NCI-H187 (cell line): ENCODE results near the gene PERP.
"Not testable (repeated sequence)": the region's sequence is repeated elsewhere in the genome, so short reads cannot be mapped to it uniquely, and the experiment has no call there.

Source experiments
- DNase-seq, 2 experiments: peaks; one replicate each; lab custom pipeline; 2025; lab: John Stamatoyannopoulos, UW

The PERP gene

DNA sequence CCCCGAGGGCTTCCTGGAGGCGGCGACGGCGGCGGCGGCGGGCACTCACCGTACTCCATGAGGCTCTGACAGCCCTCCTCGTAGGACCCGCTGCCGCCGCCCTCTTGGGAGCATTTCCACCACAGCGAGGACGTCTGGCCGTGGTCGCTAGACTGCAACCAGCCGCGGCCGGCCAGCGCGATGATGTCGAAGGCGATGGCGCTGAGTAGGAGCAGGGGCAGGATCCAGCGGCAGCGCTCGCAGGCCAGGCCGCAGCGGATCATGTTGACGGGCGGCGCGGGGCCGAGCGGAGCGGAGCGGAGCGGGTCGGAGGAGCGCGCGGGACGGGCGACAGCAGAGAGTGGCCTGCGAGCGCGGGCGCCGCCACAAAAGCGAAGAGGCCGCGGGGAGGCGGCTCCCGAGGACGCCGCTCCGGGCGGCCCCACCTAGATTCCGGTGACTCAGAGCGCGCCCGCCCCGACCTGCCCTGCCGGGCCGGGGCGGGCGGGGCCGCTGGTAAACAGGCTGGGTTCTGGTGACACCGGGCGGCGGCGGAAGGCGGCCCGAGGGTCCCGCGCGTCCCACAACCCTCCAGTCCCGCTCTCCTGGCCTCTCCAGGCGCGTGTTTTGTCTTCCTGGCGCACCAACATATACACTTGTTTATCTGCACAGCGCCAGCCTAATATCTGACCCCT, at the start of gene PERP:
PERP (minus strand) TSS at position 342 of the 674 bp plus-strand sequence; CDS start at position 263, 79 bp downstream.
- DNase-seq: peak; percentile 67 to 71

DNA sequence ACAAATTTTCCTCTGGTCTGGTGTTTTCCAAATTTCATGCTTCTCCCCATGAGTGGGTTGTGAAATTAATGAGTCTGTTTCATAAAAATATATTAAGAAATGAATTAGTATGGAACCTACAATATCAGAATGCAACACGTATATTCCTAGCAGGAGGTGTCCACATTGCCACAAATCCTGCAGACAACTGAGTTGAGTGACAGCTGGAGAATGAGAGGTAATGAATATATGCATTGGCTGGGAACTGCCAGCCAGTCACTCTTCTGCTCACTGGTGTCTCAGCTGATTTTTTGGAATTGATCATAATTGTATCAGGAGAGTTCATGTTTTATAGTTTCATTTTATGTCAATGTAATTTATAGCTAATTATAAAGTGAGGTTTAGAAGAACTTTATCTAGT, 48.2 kb upstream of the PERP start:
- DNase-seq: no peak

DNA sequence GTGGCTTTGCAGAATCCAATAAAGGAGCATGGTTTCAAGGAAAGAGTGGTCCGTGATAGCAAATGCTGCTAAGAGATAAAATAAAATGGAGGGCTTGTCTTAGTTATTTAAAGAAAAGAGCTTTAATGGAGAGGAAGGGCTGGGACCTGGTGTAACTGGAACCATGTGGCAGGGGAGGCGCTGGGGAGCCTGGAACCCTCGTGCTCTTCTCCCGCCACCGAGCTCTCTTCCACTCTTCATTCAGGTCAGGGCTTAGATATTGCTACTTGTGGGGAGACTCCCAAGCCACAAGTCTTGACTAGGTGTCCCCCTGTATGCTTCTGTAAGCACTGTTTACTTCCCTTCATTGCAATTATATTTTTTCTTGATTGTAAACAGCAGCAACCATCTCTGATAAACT, 39.3 kb upstream of the PERP start:
- no peak for DNase-seq

DNA sequence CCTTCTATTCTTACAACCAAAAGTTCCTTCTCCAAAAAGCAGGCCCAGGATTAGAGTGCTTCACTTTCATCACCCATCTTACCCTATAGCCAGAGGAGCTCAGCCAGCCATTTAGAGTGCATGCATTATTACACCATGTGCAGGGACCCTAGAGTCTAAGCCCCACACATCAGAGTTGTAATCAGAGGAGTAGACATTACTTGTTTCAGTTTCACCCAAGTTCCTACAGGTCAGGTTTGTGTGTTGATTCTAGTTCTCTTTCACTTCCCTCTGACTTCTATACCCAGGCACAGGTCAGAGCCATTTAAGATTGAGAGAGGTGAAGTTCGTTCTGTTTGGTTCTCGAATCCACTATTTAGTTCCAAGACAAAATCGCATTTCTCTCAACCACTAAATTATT, 38.2 kb upstream of the PERP start:
- DNase-seq: no peak

DNA sequence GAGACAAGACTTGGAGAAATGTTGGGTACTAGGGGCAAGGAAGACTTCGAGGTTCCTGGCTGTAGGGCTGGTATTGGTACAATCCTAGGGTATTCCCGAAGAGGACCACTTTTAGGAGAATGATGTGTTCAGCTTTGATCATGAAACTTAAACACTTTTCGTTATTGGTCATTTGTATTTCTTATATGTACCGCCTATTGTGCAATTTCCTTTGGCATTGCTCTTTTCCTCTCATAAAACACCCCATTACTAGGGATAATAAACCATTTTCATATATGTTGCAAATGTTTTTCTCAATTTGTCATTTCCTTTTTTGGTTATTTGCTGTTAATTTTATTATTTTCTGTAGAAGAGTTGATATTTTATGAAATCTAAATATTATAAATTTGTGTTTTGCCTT, 35.6 kb upstream of the PERP start:
- DNase-seq: no peak

DNA sequence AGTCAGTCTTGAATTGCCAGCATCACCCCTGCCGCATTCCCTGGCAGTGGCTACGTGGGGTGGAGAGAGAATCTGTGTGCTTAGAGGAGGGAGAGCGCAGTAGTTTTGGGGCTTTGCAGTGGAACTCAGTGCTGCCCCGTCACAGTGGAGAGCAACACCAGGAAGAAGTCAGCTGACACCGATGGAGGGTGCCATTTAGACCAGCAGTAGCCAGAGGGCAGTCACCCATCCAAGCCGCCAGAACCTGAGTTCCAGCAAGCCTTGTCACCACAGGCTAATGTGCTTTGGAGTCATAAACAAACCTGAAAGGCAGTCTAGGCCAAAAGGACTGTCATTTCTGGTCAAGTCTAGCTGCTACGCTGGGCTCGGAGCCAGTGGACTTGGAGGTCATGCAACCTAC, 22.0 kb upstream of the PERP start:
- DNase-seq: no peak

DNA sequence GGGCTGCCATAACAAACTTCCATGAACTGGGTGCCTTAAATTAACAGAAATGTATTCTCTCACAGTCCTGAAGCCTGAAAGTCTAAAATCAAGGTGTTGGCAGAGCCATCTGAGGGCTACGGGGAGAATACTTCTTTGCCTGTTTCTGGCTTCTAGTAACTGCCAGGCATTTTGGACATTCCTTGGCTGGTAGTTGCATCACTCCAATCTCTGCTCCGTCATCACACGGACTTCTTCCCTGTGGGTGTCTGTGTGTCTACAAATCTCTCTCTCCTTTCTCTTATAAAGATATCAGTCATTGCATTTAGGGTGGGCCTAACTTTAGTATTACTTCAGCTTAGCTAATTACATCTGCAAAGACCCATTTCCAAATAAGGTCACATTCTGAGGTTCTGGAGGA, 20.9 kb upstream of the PERP start:
- no peak for DNase-seq

DNA sequence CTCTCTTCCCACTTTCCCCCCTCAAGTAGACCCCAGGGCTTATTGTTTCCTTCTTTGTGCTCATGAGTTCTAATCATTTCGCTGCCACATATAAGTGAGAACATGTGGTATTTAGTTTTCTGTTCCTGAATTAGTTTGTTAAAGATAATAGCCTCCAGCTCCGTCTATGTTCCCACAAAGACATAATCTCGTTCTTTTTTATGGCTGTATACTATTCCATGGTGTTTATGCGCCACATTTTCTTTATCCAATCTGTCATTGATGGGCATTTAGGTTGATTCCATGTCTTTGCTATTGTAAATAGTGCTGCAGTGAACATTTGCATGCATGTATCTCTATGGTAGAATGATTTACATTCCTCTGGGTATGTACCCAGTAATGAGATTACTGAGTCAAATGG, 16.9 kb upstream of the PERP start:
- no peak for DNase-seq

DNA sequence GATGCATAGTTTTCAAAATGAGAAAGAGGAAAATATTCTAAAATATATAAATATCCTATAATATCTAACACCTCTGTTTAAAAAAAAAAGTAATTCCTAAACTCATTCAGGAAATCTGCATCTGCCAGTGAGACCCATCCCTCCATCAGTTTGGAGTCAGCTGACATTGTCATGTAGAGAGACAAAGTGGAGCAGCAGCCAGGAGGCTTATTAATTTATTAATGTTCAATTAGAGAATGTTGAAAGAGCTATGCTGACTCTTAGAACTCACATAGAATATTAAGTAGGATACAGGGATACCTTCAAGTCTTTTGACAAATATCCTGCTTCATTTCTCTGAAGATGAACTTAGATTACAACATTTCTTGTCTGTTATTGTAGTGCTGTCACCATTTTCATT, 12.8 kb upstream of the PERP start:
- DNase-seq: no peak

DNA sequence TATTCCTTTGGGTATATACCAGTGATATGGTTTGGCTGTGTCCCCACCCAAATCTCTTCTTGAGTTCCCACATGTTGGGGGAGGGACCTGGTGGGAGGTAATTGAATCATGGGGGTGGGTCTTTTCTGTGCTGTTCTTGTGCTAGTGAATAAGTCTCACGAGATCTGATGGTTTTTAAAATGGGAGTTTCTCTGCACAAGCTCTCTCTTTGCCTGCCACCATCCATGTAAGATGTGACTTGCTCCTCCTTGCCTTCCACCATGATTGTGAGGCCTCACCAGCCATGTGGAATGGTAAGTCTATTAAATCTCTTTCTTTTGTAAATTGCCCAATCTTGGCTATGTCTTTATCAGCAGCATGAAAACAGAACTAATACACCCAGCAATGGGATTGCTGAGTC, 12.0 kb upstream of the PERP start:
- DNase-seq: not testable (repeated sequence)

DNA sequence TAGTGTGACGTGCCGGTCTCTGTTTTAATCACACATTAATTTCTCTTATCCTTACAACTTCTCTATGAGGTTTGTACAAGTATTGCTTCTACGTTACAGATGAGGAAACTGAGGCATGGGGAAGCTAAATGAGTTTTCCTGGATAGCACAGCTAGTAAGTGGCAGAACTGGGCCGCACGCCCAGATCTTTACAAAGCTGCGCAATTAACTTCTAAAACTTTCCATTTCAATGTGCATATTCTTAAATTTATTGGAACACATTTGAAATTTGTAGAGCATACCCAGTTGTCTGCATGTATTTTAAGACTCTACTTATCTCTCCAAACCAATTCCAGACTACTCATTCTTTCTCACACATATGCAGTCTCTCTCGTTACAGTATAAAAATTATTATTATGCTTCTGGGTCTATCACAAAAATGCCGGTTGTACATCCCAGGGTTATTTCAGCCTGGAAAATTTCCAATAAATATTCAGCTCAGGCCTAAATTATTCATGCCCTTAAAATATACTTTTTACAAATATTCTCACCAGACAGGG, 10.2 kb upstream of the PERP start:
- DNase-seq: no peak

DNA sequence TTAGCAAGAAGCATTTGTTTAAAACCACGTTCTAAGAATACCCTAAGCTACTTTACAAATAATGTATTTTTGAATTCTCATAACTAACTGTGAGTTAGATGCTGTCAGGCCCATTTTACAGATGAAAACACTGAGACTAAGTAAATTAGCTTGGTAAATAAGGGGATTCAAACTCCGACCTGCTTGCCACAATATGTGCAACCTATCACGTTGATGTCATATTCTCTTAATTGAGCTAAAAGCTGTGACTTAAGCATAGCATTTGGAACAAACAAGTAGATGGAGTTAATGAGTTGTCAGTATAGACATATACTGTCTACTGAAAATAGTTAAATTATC, 9.4 kb upstream of the PERP start:
- DNase-seq: no peak

DNA sequence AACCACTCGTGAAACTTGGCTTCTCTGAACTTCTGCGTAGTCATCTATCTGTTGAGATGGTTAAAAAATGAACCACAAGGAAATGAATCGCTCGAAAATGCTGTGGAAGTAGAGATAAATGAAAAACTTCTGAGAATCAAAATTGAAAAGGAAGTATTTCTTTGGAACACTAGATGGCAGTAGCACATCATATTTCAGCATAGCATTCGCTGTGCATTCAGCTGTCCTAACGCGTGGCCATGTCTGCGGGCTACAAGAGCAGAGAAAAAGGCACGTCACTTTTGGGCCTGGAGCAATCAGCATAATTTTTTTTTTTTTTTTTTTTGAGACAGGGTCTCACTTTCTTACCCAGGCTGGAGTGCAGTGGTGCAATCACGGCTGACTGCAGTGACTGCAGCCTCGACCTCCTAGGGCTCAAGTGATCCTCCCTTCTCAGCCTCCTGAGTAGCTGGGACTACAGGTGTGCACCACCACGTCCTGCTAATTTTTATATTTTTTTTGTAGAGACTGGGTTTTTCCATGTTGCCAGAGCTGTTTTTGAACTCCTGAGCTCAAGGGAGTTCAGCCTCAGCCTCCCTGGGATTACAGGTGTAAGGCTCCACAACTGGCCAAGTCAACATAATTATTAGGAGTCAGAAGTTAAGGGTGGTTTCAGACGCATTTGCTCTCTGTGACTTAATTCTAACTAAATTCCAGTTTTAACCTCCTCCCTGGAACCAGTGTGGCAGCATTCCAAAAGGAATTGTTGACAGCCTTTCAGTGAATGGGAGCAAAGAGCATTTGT, 8.8 kb upstream of the PERP start:
- DNase-seq: peak; percentile 13 to 28

DNA sequence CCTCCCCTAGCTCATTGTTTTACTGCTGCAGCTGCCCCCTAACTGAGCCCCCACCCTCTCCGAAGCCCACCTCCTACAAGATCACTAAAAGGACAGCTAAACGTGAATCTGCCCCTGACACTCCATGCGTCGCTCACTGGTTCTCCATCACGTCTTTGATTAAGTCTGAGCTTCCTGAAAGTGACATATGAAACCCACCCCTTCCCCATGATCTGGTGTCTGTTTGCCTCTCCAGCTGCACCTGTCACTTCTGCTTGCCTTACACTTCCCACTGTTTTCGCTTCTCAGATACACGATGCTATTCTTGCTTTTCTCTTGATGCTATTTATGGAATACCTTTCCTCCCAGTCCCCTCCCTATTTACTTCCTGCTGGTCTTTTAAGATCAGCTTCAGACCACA, 8.0 kb upstream of the PERP start:
- DNase-seq: peak in 1 of 2 experiments; percentile 43

DNA sequence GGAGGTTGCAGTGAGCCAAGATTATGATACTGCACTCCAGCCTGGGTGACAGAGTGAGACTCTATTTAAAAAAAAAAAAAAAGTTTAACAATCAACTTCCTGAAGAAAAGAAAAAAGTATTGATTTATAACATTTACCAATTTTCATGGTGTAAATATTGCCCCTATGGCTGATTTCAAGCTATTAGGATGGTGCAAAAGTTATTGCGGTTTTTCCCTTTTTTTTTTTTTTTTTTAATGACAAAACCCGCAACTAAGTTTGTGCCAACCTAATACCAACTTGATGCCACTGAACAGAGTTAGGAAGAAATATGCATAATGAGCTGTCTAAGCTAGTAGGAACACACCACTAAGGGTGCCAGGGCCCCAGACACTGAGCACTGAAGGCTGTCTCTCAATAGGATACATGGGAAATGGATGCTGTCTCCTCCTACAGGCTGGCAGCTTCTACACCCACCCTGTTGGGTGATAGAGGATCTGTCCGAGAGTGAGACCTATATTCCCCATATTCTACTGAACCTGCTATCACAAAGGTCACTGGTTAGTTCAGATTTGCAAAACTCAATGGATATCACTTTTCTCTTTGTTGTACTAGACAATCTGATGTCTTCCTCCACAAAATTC, 6.5 kb upstream of the PERP start:
- no peak for DNase-seq

DNA sequence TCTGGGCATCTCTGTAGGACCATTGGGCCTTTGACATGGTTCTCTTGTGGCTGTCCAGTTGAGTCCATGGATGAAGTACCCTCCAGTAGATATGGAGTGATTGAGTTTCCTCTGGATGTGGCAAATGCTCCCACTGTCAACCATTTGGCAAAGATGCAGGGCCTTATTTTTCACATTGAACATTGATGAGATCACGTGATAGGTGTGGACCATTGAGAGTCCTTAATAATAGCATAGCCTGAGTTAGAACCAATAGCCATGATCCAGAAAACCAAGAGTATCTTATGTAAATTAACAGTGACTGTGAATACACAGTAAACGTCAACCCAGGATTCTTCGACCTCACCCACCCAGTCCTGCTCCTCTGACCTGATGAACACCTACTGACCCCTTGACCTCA, 3.0 kb upstream of the PERP start:
- DNase-seq: no peak

DNA sequence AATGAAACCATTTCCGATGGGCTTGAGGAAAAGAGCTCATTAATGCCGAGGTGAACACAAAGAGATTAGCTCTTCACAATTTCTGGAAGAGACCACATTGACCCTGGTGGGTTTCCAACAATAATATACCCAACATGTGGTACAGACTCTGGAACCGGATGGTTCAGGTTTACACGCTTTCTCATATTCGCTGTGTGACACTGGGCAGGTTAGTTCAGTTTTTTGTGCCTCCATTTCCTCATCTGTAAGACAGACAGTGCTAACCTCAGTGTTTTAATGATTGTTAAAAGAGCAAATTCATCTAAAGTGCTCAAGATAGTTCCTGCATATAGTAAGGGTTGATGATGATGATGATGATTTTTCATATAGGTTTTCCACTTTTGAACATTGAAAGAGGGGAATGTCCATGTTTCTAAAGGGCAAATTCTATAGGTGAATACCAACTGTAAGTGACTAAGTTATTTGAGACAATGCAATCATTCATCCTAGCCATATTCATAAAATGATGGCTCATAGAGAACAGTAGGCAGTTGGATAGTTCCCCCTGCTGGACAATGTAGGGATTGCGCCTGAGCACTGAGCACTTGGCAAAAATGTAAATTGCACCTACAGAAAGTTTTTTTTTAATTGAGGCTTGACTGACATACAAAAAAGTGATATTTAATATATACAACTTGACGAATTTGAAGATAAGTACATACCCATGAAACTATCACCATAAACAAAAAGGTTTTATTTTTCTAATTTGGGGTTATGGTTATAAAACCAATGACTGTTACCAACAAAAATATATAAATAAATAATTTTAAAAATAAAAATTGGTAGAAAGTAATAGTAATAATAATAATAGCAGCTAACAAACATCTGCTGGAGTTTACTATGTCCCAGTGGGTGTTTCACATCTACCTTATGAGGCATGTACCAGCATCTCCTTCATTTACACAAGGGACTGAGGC, 2.1 kb upstream of the PERP start:
- DNase-seq: peak; percentile 72 to 75

DNA sequence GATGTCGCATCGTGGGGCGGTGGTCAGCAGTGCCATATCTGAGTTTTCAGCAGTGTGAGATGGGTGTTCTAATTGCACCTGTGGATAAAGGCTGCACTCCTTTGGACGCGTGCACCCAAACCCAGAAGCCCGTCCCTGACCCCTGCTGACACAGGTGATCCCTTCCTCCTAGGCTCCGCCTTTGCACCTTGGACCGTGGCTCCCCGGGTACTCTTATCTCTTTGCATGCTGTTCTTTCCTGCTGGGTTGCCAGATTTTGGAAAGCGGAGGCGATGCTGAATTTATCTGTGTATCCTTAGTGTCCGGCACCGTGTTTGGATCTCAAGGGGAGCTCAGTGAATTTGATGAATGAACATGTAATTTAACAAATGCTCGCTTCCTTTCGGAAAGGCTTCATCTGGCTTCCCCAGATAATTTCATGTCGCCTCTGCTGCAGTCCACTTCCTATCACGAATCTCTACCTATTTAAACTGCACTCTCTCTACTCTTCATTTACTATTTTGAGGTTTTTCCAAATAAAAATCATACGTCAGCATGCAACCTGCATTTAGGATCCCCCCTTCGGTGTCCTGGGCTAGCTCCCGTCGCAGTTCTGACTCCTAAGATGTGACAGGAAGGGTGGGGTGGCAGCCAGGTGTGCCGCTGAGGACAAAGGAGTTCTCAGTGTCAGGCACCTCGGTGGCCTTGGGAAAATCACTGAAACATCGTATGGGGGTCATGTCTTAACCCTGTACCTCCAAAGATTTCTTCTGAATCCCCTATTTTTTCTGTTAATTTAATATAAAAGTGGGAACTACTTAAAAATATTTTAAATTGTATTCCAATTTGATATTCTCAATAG, 753 bp upstream of the PERP start:
- peak; percentile 37 to 85 for DNase-seq

DNA sequence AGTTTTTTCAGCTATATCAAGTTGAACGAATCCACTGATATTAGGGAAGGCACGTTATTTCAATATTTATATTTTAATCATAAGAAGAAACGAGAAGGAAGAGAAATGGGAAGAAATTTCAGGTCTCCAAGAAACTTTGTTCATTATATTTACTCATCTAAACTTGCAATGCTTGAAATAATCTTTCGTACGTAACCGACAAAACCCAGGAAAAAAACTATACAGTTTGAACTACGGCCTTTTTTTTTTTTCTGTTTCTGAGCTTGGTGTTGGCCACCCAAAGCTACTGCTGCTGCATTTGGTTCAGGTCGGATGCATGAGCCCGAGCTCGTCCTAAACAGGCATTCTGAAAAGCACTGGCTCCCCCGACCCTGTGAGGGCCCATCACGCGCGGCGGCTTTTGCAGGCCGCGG, 548 bp downstream of the PERP start:
- DNase-seq: no peak

DNA sequence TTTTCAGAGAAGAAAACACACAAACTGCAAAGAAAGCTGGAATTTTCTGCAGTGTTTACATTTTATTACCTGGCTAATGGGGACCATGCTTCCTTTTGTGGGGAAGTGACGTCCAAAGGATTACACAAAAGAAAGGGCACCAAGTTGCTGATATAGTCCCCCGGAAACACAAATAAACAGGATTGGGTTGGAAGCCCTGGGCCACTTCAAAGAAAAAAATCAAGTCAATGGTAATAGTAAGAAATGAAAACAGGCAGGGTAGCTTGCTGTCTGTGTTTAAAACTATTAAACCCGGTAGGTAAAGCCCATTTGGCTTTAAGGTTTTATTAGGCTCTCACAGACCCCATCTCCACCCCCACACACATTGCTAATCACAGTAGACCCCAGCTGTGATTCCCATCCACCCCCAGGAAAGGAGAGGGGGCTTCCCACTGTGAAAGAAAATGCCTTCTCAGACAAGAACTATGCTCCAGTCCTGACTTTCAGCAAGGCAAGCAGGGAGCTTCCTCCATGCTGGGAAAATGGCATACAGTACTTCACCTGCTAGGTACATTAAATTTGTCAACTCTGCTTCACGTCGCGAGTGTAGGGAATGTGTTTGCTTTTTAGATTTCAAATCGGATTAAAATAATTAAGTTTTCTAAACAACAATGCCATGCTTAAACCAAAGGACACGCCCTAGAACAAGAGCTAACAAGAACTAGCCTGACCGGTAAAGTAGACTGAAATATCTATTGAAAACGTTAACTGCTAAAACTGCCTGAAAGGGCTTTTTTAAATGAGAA, 1.1 kb downstream of the PERP start:
- DNase-seq: peak in 1 of 2 experiments; percentile 40
